Right lobe of liver (tissue), 6 donors: Measurements from ENCODE around the gene TRAF3. TPM values are rescaled to one million over a fixed set of nuclear protein-coding genes. Genes with fewer than 3 reads are reported as not detected.

ENCODE experiments used
- ATAC-seq, 4 donors: fragments of 200-7000 bp; cut with Tn5 transposase; one replicate each; pipeline ENCODE4 v1.9.1; 2020; ENCODE audit warnings: mild to moderate bottlenecking in 4 of 4, moderate library complexity in 4 of 4
- DNase-seq, 3 donors: peaks; one replicate each; pipeline ENCODE4 v3.0.0-alpha.2; 2020
- H3K27ac ChIP-seq, 3 donors: fragments of 200-600 bp; one replicate each; pipeline ENCODE4 v1.8.0; 2022
- H3K27me3 ChIP-seq, 2 donors: fragments of 200-600 bp; one replicate each; pipeline ENCODE4 v1.8.0; 2022
- H3K36me3 ChIP-seq, 4 donors: fragments of 200-600 bp; sonication (generic) in 1 of 4; one replicate each; pipeline versions ENCODE4 v1.5.1 to v1.8.0; 2017 to 2022; ENCODE audit warnings: control low read depth in 1 of 4
- H3K4me1 ChIP-seq, 4 donors: fragments of 200-600 bp; sonication (generic) in 1 of 4; one replicate each; pipeline versions ENCODE4 v1.5.1 to v1.8.0; 2017 to 2022; ENCODE audit warnings: control low read depth in 1 of 4
- H3K4me3 ChIP-seq, 3 donors: fragments of 200-600 bp; one replicate each; pipeline ENCODE4 v1.8.0; 2022
- H3K9me3 ChIP-seq, 4 donors: fragments of 200-600 bp; sonication (generic) in 1 of 4; one replicate each; pipeline versions ENCODE4 v1.5.1 to v1.8.0; 2017 to 2022; ENCODE audit warnings: control low read depth in 1 of 4
- CTCF ChIP-seq, 4 donors: fragments of 200-600 bp in 3 of 4; fragments of 450-650 bp in 1 of 4; IDR thresholded peaks; one replicate each; pipeline versions ENCODE4 v1.5.1 to v1.8.0; 2016 to 2022; ENCODE audit warnings: antibody characterized with exemption in 4 of 4, mild to moderate bottlenecking in 2 of 4
- POLR2A ChIP-seq: fragments of 450-650 bp; IDR thresholded peaks from one replicate; pipeline ENCODE4 v1.6.1; 2017; ENCODE audit warnings: antibody characterized with exemption, mild to moderate bottlenecking
- WGBS: methylation state at CpG from one replicate; pipeline ENCODE4 v1.1.6; 2018; ENCODE audit warnings: low coverage, low lambda C conversion rate; ENCODE audit not compliant: insufficient coverage; ENCODE audit errors: missing lambda C conversion rate; 5-methylcytosine and 5-hydroxymethylcytosine counted together
- intact Hi-C, 2 donors: fragments of 100-400 bp; cut with DNase I; formaldehyde crosslinking; loops; one replicate each; pipeline versions ENCODE4 v1.11.2 to v1.14.1; 2022
- total RNA-seq, 6 experiments: library from RNA; depleted of rRNA in 2 of 6; stranded (reverse); fragments of >200 nt in 2 of 6; fragmentation: NEBNext Ultra II Directional in 3 of 6; extraction: Animal tissue kit (Norgen Biotek cat#: 25700) in 3 of 6; gene quantifications; one replicate each; pipeline versions ENCODE4 v1.1.0 to v1.2.4, GENCODE V29; 2016 to 2023
- donor health status: DM: no; HTN: yes; CAD: no.
- donor health status: DM: no; HTN: no; CAD: no.
- donor health status: DM: no; HTN: no; CAD: no.
- donor health status: DM: no; HTN: yes; CAD: no.
- donor health status: DM: no; HTN: yes; CAD: no.

Gene TRAF3
- total RNA-seq, 6 experiments from 2014 or later: 5.6 to 10.5 (median 8.3) TPM

- no peaks in the 10 kb centered on the region for H3K9me3 ChIP-seq
- H3K4me1 ChIP-seq: peaks cover 0 to 37% (median 18%) of the 10 kb centered on the region in 4 donors
- no peak for DNase-seq
These were observed 91.8 kb downstream of the TRAF3 start for GRCh38 chr14:102868956-102869547.

GRCh38 chr14:102870246-102870645 lies 93.0 kb downstream of the TRAF3 start:
- DNase-seq (no peak), ATAC-seq (no peak)
- Histone ChIP-seq H3K4me1 (peaks cover 0 to 42% (median 20%) of the 10 kb centered on the region in 4 donors), H3K27ac (peak overlapping the region in 1 of 3 donors; percentile 73), H3K4me3 (no peak overlapping the region), H3K9me3 (no peaks in the 10 kb centered on the region), H3K36me3 (no peaks in the 10 kb centered on the region), H3K27me3 (no peaks in the 10 kb centered on the region)
- intact Hi-C loops: no loop called here
- WGBS: 88% methylated on average over 6 of the region's 21 CpGs
- no peak for TF ChIP-seq POLR2A
- TF ChIP-seq CTCF (IDR thresholded peaks at IDR 0.05): no peak

More at GRCh38 chr14:102868956-102869547, 91.8 kb downstream of the TRAF3 start:
- Histone ChIP-seq H3K27ac (no peak overlapping the region), H3K27me3 (no peaks in the 10 kb centered on the region), H3K36me3 (no peaks in the 10 kb centered on the region), H3K4me3 (no peak overlapping the region)
- intact Hi-C loops: no loop called here
- ATAC-seq: no peak
- WGBS: 100% methylated on average over 1 of the region's 8 CpGs
- TF ChIP-seq POLR2A (no peak), CTCF (IDR thresholded peaks at IDR 0.05) (no peak)

GRCh38 chr14:102870994-102871831 lies 94.0 kb downstream of the TRAF3 start:
- Histone ChIP-seq H3K4me1 (peaks cover 0 to 42% (median 20%) of the 10 kb centered on the region in 4 donors), H3K27me3 (no peaks in the 10 kb centered on the region), H3K9me3 (no peaks in the 10 kb centered on the region), H3K36me3 (no peaks in the 10 kb centered on the region), H3K27ac (peak overlapping the region; percentile 16 to 75 (median 73)), H3K4me3 (no peak overlapping the region)
- no peak for TF ChIP-seq POLR2A
- no peak for TF ChIP-seq CTCF (IDR thresholded peaks at IDR 0.05)
- peak; percentile 30 to 64 (median 48) for ATAC-seq
- WGBS: 38% methylated on average over 4 of the region's 10 CpGs
- DNase-seq: peak; percentile 53 to 77 (median 77)
- intact Hi-C loops: no loop called here

GRCh38 chr14:102872020-102872419 lies 94.8 kb downstream of the TRAF3 start:
- H3K36me3 ChIP-seq: peaks cover 0 to 2% (median 0%) of the 10 kb centered on the region in 4 donors
- intact Hi-C loops: no loop called here
- H3K9me3 ChIP-seq: no peaks in the 10 kb centered on the region
- no peak overlapping the region for H3K4me3 ChIP-seq
- ATAC-seq (peak; percentile 82 to 83 (median 83)), DNase-seq (peak; percentile 65 to 89 (median 87))
- peak overlapping the region in 2 of 3 donors; percentile 73 to 75 for H3K27ac ChIP-seq
- peaks cover 0 to 42% (median 20%) of the 10 kb centered on the region in 4 donors for H3K4me1 ChIP-seq
- WGBS: 20% methylated on average over 4 of the region's 5 CpGs
- H3K27me3 ChIP-seq: no peaks in the 10 kb centered on the region
- no peak for TF ChIP-seq CTCF (IDR thresholded peaks at IDR 0.05)
- no peak for TF ChIP-seq POLR2A
